H1 (cell line): ENCODE measurements around the gene PTPRH. TPM values are rescaled to one million over a fixed set of nuclear protein-coding genes. Genes with fewer than 3 reads are reported as not detected.

Experiments used
- CEBPB ChIP-seq: IDR thresholded peaks from 2 replicates; pipeline ENCODE4 v1.6.1; 2012; ENCODE audit warnings: low read depth, low read length
- CHD7 ChIP-seq: fragments of 300-600 bp; sonication (generic); IDR thresholded peaks from 2 replicates; pipeline ENCODE4 v1.7.1; 2012; ENCODE audit warnings: low read length, moderate library complexity, mild to moderate bottlenecking, inconsistent platforms; ENCODE audit not compliant: insufficient replicate concordance
- CREB1 ChIP-seq: IDR thresholded peaks from 2 replicates; pipeline ENCODE4 v1.6.1; 2012; ENCODE audit warnings: inconsistent platforms
- EGR1 ChIP-seq: IDR thresholded peaks from 2 replicates; pipeline ENCODE4 v1.6.1; 2011; ENCODE audit warnings: low read depth, low read length, borderline replicate concordance
- FOSL1 ChIP-seq: IDR thresholded peaks from 2 replicates; pipeline ENCODE4 v1.6.1; 2011; ENCODE audit warnings: mild to moderate bottlenecking, low read depth, low read length, moderate library complexity; ENCODE audit not compliant: insufficient read depth
- KDM4A ChIP-seq: IDR thresholded peaks from one replicate; pipeline ENCODE4 v1.7.1; 2012; ENCODE audit warnings: low read depth, mild to moderate bottlenecking, moderate library complexity, low read length, inconsistent platforms; ENCODE audit not compliant: severe bottlenecking
- MAX ChIP-seq: IDR thresholded peaks from 2 replicates; pipeline ENCODE4 v1.6.1; 2012; ENCODE audit warnings: inconsistent platforms
- PHF8 ChIP-seq: fragments of 200-600 bp; sonication (generic); conservative IDR thresholded peaks from 2 replicates; pipeline ENCODE4 v1.7.1; 2012; ENCODE audit warnings: low read depth, mild to moderate bottlenecking, inconsistent platforms, low read length, moderate library complexity
- SP4 ChIP-seq: IDR thresholded peaks from 2 replicates; pipeline ENCODE4 v1.6.1; 2012; ENCODE audit warnings: low read length, inconsistent platforms
- polyA plus RNA-seq, 7 experiments: library from polyadenylated mRNA; depleted of rRNA in 3 of 7; stranded (reverse) in 5 of 7; unstranded in 2 of 7; fragments of >200 nt in 5 of 7; fragments of 200-250 nt in 2 of 7; gene quantifications; 1 replicate in 5 of 7; 2 replicates in 1 of 7; 4 replicates in 1 of 7; pipeline versions ENCODE4 v1.2.1 to v1.2.3, GENCODE V29; 2011 to 2013; ENCODE audit warnings: missing spikeins in 2 of 7, mixed read lengths in 2 of 7
- total RNA-seq: library from RNA; stranded (reverse); fragmentation: NEBNext Ultra II Directional; extraction: Animal tissue kit (Norgen Biotek cat#: 25700); gene quantifications from 2 replicates; pipeline ENCODE4 v1.2.1, GENCODE V29; 2021

PTPRH gene
- total and polyA plus RNA-seq, 2 of the 8 experiments (the other 6 are each of a cell fraction or from before 2014, with no cell fraction given) = 0.30 to 0.39 TPM

DNA sequence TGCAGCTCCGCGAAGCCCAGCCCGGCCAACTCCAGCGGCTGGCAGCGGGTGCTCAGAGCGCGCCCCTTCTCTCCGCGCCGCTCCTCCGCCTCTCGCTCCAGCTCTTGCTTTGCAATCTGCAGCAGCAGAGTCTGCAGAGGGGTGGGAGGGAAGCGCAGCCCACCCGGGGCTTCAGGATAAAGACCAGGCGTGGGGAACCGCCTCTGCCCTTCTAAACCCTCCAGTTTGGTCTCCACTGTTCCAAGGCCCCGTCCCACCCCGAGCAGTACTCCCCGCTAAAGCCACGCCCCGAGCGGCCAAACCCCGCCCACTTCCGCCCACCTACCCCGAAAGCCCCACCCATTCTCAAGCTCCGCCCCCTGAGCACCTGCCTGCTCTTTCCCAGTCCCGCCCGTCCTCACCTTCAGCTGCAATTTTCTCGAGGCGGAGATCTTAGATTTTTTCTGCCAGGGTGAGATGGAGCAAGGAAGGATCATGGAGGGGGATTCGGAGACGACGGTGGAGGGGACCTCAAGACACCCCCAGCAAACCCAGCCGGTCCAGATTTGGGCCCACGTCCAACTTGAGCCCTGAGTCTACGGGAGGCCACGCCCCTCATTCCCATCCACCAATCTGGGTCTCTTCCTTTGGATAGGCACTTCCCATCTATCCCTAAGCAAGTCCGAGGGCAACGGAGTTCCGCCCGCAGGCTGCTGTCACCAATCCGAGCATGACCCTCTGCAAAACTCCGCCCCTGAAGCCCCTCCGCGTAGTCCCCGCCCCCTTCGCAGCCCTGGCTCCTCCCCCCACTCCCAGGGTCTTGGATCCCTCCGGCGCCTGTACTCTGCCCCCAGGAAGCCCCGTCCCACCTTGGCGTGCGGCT is 52.9 kb downstream of the PTPRH start (continued):
- TF ChIP-seq CHD7 = no peak
- TF ChIP-seq FOSL1 = no peak
- TF ChIP-seq SP4 = peak; percentile 92; the same call in 1 of the 2 replicates
- TF ChIP-seq MAX = peak; percentile 59; the same call in 1 of the 2 replicates
- 0 out of 2 replicates have a peak, but pooled peaks have one; percentile 56 for TF ChIP-seq PHF8
- peak; percentile 88 for TF ChIP-seq EGR1
- TF ChIP-seq CEBPB = no peak
- TF ChIP-seq CREB1 = peak; percentile 9; the same call in 1 of the 2 replicates
- peak; percentile 75 for TF ChIP-seq KDM4A
- TF ChIP-seq, all 59 proteins: peak for 9
